SK-N-SH treated with all-trans-retinoic acid at 6 μM for 48 hours (cell line): ENCODE data around the gene TRAPPC2L.

Experiments
- ARNTL ChIP-seq: fragments of 450-650 bp; formaldehyde crosslinking; IDR thresholded peaks from 2 replicates; pipeline ENCODE4 v1.5.0; 2020; ENCODE audit warnings: low read depth, mild to moderate bottlenecking, moderate library complexity, borderline replicate concordance
- ISL1 ChIP-seq: fragments of 250-450 bp; sonication (Bioruptor Pico); IDR thresholded peaks from 2 replicates; pipeline ENCODE4 v2.1.2; 2022; ENCODE audit warnings: mild to moderate bottlenecking, moderate library complexity
- PATZ1 ChIP-seq: fragments of 250-450 bp; sonication (Bioruptor Pico); IDR thresholded peaks from 2 replicates; pipeline ENCODE4 v1.8.0; 2020; ENCODE audit warnings: mild to moderate bottlenecking, moderate library complexity, borderline replicate concordance
- TCF4 ChIP-seq: fragments of 250-450 bp; sonication (Bioruptor Pico); IDR thresholded peaks from 2 replicates; pipeline ENCODE4 v1.8.0; 2021; ENCODE audit warnings: mild to moderate bottlenecking, moderate library complexity, borderline replicate concordance
- TOX ChIP-seq: fragments of 250-450 bp; sonication (Bioruptor Pico); IDR thresholded peaks from 2 replicates; pipeline ENCODE4 v1.8.0; 2021; ENCODE audit warnings: mild to moderate bottlenecking, moderate library complexity, borderline replicate concordance
- ZFP3 ChIP-seq: fragments of 250-450 bp; sonication (Bioruptor Pico); IDR thresholded peaks from 2 replicates; pipeline ENCODE4 v1.5.0; 2020; ENCODE audit warnings: mild to moderate bottlenecking, moderate library complexity
- ZFP30 ChIP-seq: fragments of 450-650 bp; formaldehyde crosslinking; IDR thresholded peaks from 2 replicates; pipeline ENCODE4 v1.5.0; 2022; ENCODE audit warnings: mild to moderate bottlenecking, moderate library complexity
- ZNF565 ChIP-seq: fragments of 450-650 bp; formaldehyde crosslinking; conservative IDR thresholded peaks from 2 replicates; pipeline ENCODE4 v1.5.0; 2020; ENCODE audit warnings: low read depth, mild to moderate bottlenecking, moderate library complexity
- TF ChIP-seq, protein P1 (sequence below): fragments of 250-450 bp; sonication (Bioruptor Pico); IDR thresholded peaks from 2 replicates; pipeline ENCODE4 v1.8.0; 2021; ENCODE audit warnings: low read depth, mild to moderate bottlenecking, moderate library complexity, borderline replicate concordance
- TF ChIP-seq, protein P2 (sequence below): fragments of 250-450 bp; sonication (Bioruptor Pico); IDR thresholded peaks from 2 replicates; pipeline ENCODE4 v1.5.1; 2020; ENCODE audit warnings: low read depth, mild to moderate bottlenecking, moderate library complexity

- no peak for TF ChIP-seq ZNF565 (CRISPR knock-in tag)
- no peak for TF ChIP-seq ZFP3 (CRISPR knock-in tag)
- no peak for TF ChIP-seq ARNTL (CRISPR knock-in tag)
- TF ChIP-seq PATZ1 (CRISPR knock-in tag), result no peak
- TF ChIP-seq ISL1 (CRISPR knock-in tag), result no peak
- TF ChIP-seq, protein P1, sequence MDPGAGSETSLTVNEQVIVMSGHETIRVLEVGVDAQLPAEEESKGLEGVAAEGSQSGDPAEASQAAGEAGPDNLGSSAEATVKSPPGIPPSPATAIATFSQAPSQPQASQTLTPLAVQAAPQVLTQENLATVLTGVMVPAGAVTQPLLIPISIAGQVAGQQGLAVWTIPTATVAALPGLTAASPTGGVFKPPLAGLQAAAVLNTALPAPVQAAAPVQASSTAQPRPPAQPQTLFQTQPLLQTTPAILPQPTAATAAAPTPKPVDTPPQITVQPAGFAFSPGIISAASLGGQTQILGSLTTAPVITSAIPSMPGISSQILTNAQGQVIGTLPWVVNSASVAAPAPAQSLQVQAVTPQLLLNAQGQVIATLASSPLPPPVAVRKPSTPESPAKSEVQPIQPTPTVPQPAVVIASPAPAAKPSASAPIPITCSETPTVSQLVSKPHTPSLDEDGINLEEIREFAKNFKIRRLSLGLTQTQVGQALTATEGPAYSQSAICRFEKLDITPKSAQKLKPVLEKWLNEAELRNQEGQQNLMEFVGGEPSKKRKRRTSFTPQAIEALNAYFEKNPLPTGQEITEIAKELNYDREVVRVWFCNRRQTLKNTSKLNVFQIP (CRISPR knock-in tag), result no peak
- TF ChIP-seq TCF4 (CRISPR knock-in tag), result no peak
- TF ChIP-seq TOX (CRISPR knock-in tag), result no peak
- TF ChIP-seq ZFP30, result no peak
- TF ChIP-seq, protein P2, sequence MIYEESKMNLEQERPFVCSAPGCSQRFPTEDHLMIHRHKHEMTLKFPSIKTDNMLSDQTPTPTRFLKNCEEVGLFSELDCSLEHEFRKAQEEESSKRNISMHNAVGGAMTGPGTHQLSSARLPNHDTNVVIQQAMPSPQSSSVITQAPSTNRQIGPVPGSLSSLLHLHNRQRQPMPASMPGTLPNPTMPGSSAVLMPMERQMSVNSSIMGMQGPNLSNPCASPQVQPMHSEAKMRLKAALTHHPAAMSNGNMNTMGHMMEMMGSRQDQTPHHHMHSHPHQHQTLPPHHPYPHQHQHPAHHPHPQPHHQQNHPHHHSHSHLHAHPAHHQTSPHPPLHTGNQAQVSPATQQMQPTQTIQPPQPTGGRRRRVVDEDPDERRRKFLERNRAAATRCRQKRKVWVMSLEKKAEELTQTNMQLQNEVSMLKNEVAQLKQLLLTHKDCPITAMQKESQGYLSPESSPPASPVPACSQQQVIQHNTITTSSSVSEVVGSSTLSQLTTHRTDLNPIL (CRISPR knock-in tag), result no peak
These were observed 9.4 kb downstream of the TRAPPC2L start, which contains the start of gene PABPN1L for GRCh38 chr16:88866151-88866920.
